H1 (cell line): ENCODE measurements around the gene DENND6B.

ENCODE experiments used
- BCL11A ChIP-seq, 2 experiments: IDR thresholded peaks; one replicate each; pipeline ENCODE4 v1.6.1; 2011; ENCODE audit warnings: low read depth in 2 of 2, low read length in 2 of 2, mild to moderate bottlenecking in 2 of 2
- GABPA ChIP-seq: IDR thresholded peaks from 2 replicates; pipeline ENCODE4 v1.6.1; 2011; ENCODE audit warnings: mild to moderate bottlenecking, low read length, moderate library complexity, borderline replicate concordance; ENCODE audit not compliant: insufficient read depth
- GTF2F1 ChIP-seq: IDR thresholded peaks from 2 replicates; pipeline ENCODE4 v1.6.1; 2012; ENCODE audit warnings: low read depth, low read length, improper control_type of control experiment, borderline replicate concordance
- JUN ChIP-seq: IDR thresholded peaks from 2 replicates; pipeline ENCODE4 v1.6.1; 2011; ENCODE audit warnings: low read depth, mild to moderate bottlenecking, improper control_type of control experiment, low read length
- MAX ChIP-seq: IDR thresholded peaks from 2 replicates; pipeline ENCODE4 v1.6.1; 2012; ENCODE audit warnings: inconsistent platforms
- RAD21 ChIP-seq, 2 experiments: IDR thresholded peaks in 1 of 2; conservative IDR thresholded peaks in 1 of 2; 2 replicates each; pipeline ENCODE4 v1.6.1; 2011; ENCODE audit warnings: low read depth in 2 of 2, low read length in 2 of 2, improper control_type of control experiment in 1 of 2, inconsistent platforms in 1 of 2, mild to moderate bottlenecking in 1 of 2, moderate library complexity in 1 of 2
- SIN3A ChIP-seq, 2 experiments: IDR thresholded peaks in 1 of 2; conservative IDR thresholded peaks in 1 of 2; 2 replicates each; pipeline ENCODE4 v1.6.1; 2011 to 2012; ENCODE audit warnings: low read length in 2 of 2, improper control_type of control experiment in 1 of 2, low read depth in 1 of 2, mild to moderate bottlenecking in 1 of 2
- SIRT6 ChIP-seq: IDR thresholded peaks from one replicate; pipeline ENCODE4 v1.7.1; 2012; ENCODE audit warnings: low read length, inconsistent platforms
- SP1 ChIP-seq: IDR thresholded peaks from 2 replicates; pipeline ENCODE4 v1.6.1; 2011; ENCODE audit warnings: low read depth, low read length
- TEAD4 ChIP-seq: IDR thresholded peaks from 2 replicates; pipeline ENCODE4 v1.6.1; 2012; ENCODE audit warnings: low read depth, low read length, inconsistent platforms, mixed read lengths
- YY1 ChIP-seq: IDR thresholded peaks from 2 replicates; pipeline ENCODE4 v1.6.1; 2011; ENCODE audit warnings: low read depth, mild to moderate bottlenecking, low read length
- TF ChIP-seq, protein P1 (sequence below), 3 experiments: IDR thresholded peaks; 1 replicate in 2 of 3; 2 replicates in 1 of 3; pipeline versions ENCODE4 v1.5.1 to v1.6.1; 2011; ENCODE audit warnings: low read length in 3 of 3, mild to moderate bottlenecking in 3 of 3, inconsistent platforms in 2 of 3, low read depth in 1 of 3, moderate library complexity in 1 of 3; ENCODE audit not compliant: insufficient read depth in 1 of 3; ENCODE audit errors: control extremely low read depth in 1 of 3

DNA sequence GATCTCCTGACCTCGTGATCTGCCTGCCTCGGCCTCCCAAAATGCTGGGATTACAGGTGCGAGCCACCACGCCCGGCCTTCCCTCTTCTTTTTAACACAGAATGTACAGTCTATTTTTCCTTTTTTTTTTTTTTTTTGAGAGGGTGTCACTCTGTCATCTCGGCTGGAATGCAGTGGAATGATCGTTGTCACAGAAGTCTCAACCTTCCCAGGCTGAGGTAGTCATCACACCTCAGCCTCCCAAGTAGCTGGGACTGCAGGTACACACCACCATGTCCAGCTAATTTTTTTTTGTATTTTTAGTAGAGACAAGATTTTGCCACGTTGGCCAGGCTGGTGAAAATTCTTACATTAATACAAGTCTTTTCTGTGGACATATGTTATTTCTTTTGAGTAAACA is 29.4 kb upstream of the DENND6B start:
- TF ChIP-seq, protein P1, sequence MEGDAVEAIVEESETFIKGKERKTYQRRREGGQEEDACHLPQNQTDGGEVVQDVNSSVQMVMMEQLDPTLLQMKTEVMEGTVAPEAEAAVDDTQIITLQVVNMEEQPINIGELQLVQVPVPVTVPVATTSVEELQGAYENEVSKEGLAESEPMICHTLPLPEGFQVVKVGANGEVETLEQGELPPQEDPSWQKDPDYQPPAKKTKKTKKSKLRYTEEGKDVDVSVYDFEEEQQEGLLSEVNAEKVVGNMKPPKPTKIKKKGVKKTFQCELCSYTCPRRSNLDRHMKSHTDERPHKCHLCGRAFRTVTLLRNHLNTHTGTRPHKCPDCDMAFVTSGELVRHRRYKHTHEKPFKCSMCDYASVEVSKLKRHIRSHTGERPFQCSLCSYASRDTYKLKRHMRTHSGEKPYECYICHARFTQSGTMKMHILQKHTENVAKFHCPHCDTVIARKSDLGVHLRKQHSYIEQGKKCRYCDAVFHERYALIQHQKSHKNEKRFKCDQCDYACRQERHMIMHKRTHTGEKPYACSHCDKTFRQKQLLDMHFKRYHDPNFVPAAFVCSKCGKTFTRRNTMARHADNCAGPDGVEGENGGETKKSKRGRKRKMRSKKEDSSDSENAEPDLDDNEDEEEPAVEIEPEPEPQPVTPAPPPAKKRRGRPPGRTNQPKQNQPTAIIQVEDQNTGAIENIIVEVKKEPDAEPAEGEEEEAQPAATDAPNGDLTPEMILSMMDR (IDR thresholded peaks at IDR 0.05; ENCODE audit: control extremely low read depth in 1 of 3, insufficient read depth in 1 of 3, low read depth in 1 of 3, low read length in 3 of 3), result no peak
- no peak for TF ChIP-seq BCL11A (IDR thresholded peaks at IDR 0.05; ENCODE audit: low read depth in 2 of 2, low read length in 2 of 2)
- TF ChIP-seq SIN3A (conservative IDR thresholded peaks at IDR 0.05 in 1 of 2, IDR thresholded peaks at IDR 0.05 in 1 of 2; ENCODE audit: low read depth in 1 of 2, low read length in 2 of 2), result no peak
- no peak for TF ChIP-seq JUN
- TF ChIP-seq YY1, result no peak
- no peak for TF ChIP-seq RAD21 (IDR thresholded peaks at IDR 0.05 in 1 of 2, conservative IDR thresholded peaks at IDR 0.05 in 1 of 2; ENCODE audit: low read depth in 2 of 2, low read length in 2 of 2)
- TF ChIP-seq GTF2F1, result no peak
- no peak for TF ChIP-seq MAX
- no peak for TF ChIP-seq SP1
- no peak for TF ChIP-seq GABPA
- TF ChIP-seq TEAD4, result no peak
- no peak for TF ChIP-seq SIRT6
